Liver (tissue), 9 donors: ENCODE measurements around the gene PRND. TPM values are rescaled to one million over a fixed set of nuclear protein-coding genes. Genes with fewer than 3 reads are reported as not detected.

Experiments used
- DNase-seq: peaks from one replicate; pipeline ENCODE4 v3.0.0-alpha.2; 2017; ENCODE audit warnings: low spot score
- H3K27ac ChIP-seq, 2 donors: one replicate each; pipeline ENCODE4 v1.7.0; 2013; ENCODE audit warnings: inconsistent platforms in 2 of 2, low read length in 2 of 2, control low read depth in 1 of 2, low read depth in 1 of 2, mild to moderate bottlenecking in 1 of 2
- H3K27me3 ChIP-seq, 4 donors: one replicate each; pipeline versions ENCODE4 v1.6.1 to v1.7.0; 2013; ENCODE audit warnings: low read length in 3 of 4, inconsistent platforms in 1 of 4, mild to moderate bottlenecking in 1 of 4, moderate library complexity in 1 of 4; ENCODE audit not compliant: control insufficient read depth in 4 of 4, insufficient read depth in 4 of 4
- H3K36me3 ChIP-seq, 4 donors: one replicate each; pipeline versions ENCODE4 v1.6.1 to v1.7.0; 2013; ENCODE audit warnings: low read length in 3 of 4, mild to moderate bottlenecking in 3 of 4, low read depth in 1 of 4, moderate library complexity in 1 of 4; ENCODE audit not compliant: control insufficient read depth in 4 of 4, insufficient read depth in 3 of 4
- H3K4me1 ChIP-seq, 4 donors: one replicate each; pipeline versions ENCODE4 v1.6.1 to v1.7.0; 2013; ENCODE audit warnings: low read length in 3 of 4, mild to moderate bottlenecking in 3 of 4, moderate library complexity in 1 of 4; ENCODE audit not compliant: control insufficient read depth in 4 of 4, insufficient read depth in 4 of 4
- H3K4me3 ChIP-seq, 3 donors: one replicate each; pipeline versions ENCODE4 v1.6.1 to v1.7.0; 2013; ENCODE audit warnings: low read length in 3 of 3, control low read depth in 1 of 3, low read depth in 1 of 3, mild to moderate bottlenecking in 1 of 3
- H3K9ac ChIP-seq, 2 donors: one replicate each; pipeline ENCODE4 v1.7.0; 2013; ENCODE audit warnings: low read length in 2 of 2, mild to moderate bottlenecking in 2 of 2, moderate library complexity in 2 of 2, control low read depth in 1 of 2, low read depth in 1 of 2
- H3K9me3 ChIP-seq, 4 donors: one replicate each; pipeline versions ENCODE4 v1.6.1 to v1.7.0; 2013; ENCODE audit warnings: low read length in 3 of 4; ENCODE audit not compliant: control insufficient read depth in 4 of 4
- ATF3 ChIP-seq: IDR thresholded peaks from 2 replicates; pipeline ENCODE4 v1.6.1; 2016; ENCODE audit warnings: antibody characterized with exemption
- CTCF ChIP-seq: fragments of 150-350 bp; IDR thresholded peaks from 2 replicates; pipeline ENCODE4 v1.5.1; 2017; ENCODE audit warnings: improper control_type of control experiment, low read depth, low read length; ENCODE audit not compliant: missing input control
- EGR1 ChIP-seq, 2 donors: IDR thresholded peaks; 2 replicates each; pipeline ENCODE4 v1.6.1; 2016 to 2018; ENCODE audit warnings: antibody characterized with exemption in 2 of 2, low read depth in 2 of 2
- FOXA1 ChIP-seq: IDR thresholded peaks from 2 replicates; pipeline ENCODE4 v1.6.1; 2016; ENCODE audit warnings: antibody characterized with exemption
- FOXA2 ChIP-seq: IDR thresholded peaks from 2 replicates; pipeline ENCODE4 v1.6.1; 2016; ENCODE audit warnings: antibody characterized with exemption
- GABPA ChIP-seq, 2 donors: IDR thresholded peaks in 1 of 2; conservative IDR thresholded peaks in 1 of 2; 2 replicates each; pipeline ENCODE4 v1.6.1; 2016; ENCODE audit warnings: antibody characterized with exemption in 2 of 2, mild to moderate bottlenecking in 1 of 2, moderate library complexity in 1 of 2
- HNF4A ChIP-seq, 2 donors: conservative IDR thresholded peaks; 2 replicates each; pipeline ENCODE4 v1.6.1; 2016; ENCODE audit warnings: antibody characterized with exemption in 2 of 2, mild to moderate bottlenecking in 2 of 2
- HNF4G ChIP-seq: IDR thresholded peaks from 2 replicates; pipeline ENCODE4 v1.6.1; 2016; ENCODE audit warnings: antibody characterized with exemption
- JUND ChIP-seq, 2 donors: IDR thresholded peaks; 2 replicates each; pipeline ENCODE4 v1.6.1; 2016; ENCODE audit warnings: antibody characterized with exemption in 2 of 2
- MAX ChIP-seq: IDR thresholded peaks from 2 replicates; pipeline ENCODE4 v1.6.1; 2016; ENCODE audit warnings: antibody characterized with exemption
- NR2F2 ChIP-seq: IDR thresholded peaks from 2 replicates; pipeline ENCODE4 v1.6.1; 2016; ENCODE audit warnings: antibody characterized with exemption
- REST ChIP-seq: IDR thresholded peaks from 2 replicates; pipeline ENCODE4 v1.6.1; 2016; ENCODE audit warnings: antibody characterized with exemption, mild to moderate bottlenecking
- RXRA ChIP-seq, 2 donors: IDR thresholded peaks; 2 replicates each; pipeline ENCODE4 v1.6.1; 2017 to 2018; ENCODE audit warnings: antibody characterized with exemption in 2 of 2, mild to moderate bottlenecking in 1 of 2
- SP1 ChIP-seq: IDR thresholded peaks from 2 replicates; pipeline ENCODE4 v1.6.1; 2018; ENCODE audit warnings: antibody characterized with exemption, mild to moderate bottlenecking
- TAF1 ChIP-seq: conservative IDR thresholded peaks from 2 replicates; pipeline ENCODE4 v1.6.1; 2016; ENCODE audit warnings: antibody characterized with exemption, mild to moderate bottlenecking
- YY1 ChIP-seq: IDR thresholded peaks from 2 replicates; pipeline ENCODE4 v1.6.1; 2016; ENCODE audit warnings: antibody characterized with exemption, mild to moderate bottlenecking
- WGBS: extraction: QIAGEN DNeasy Blood & Tissue Kit; methylation state at CpG from one replicate; pipeline ENCODE4 v1.1.7; 2013; 5-methylcytosine and 5-hydroxymethylcytosine counted together
- polyA plus RNA-seq, 2 donors: library from polyadenylated mRNA; stranded (reverse) in 1 of 2; unstranded in 1 of 2; fragments of 200-250 nt in 1 of 2; fragments of >200 nt in 1 of 2; fragmentation: Nextera tagmentation in 1 of 2; extraction: Ambion mirVana in 1 of 2; gene quantifications; one replicate each; pipeline versions ENCODE4 v1.2.1 to v1.2.3, GENCODE V29; 2013 to 2015
- total RNA-seq, 2 donors: library from RNA; depleted of rRNA; stranded (reverse); fragments of >200 nt; gene quantifications; one replicate each; pipeline ENCODE4 v1.2.3, GENCODE V29; 2014
- TF ChIP-seq, protein P1 (sequence below): IDR thresholded peaks from 2 replicates; pipeline ENCODE4 v1.6.1; 2016; ENCODE audit warnings: antibody characterized with exemption
- donor health status: healthy.
- donor health status: healthy.
- donor health status: healthy.
- donor health status: healthy.
- donor health status: healthy.

The PRND gene
- total and polyA plus RNA-seq, 4 donors, result 0.23 TPM; not detected in 3

GRCh38 chr20:4697189-4697830 is 24.4 kb upstream of the PRND start (continued):
- no peak for TF ChIP-seq RXRA (IDR thresholded peaks at IDR 0.05)
- TF ChIP-seq TAF1, result no peak

DNA sequence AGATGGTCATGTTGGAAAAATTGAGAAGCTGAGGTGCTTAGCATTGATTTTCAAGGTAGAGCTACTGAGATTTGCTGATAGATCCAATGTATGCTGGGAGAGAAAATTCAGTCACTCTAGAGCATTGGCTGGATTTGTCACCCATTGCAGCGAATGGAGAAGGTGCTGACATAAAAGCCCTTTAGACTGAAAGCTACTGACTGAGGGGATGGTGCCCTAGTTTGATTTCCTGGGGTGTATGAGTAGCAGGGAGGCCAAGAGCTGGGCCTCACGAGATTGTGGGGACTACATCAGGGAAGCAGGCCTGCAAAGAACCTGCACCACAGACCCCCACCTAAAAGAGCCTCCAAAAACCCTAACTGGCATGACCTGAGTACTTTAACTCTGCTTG is 23.9 kb upstream of the PRND start:
- 89% methylated on average over 2 of the region's 2 CpGs for WGBS
- peaks cover 3 to 7% (median 5%) of the 10 kb centered on the region in 4 donors for H3K36me3 ChIP-seq
- no peak overlapping the region for H3K27ac ChIP-seq
- H3K27me3 ChIP-seq, result no peaks in the 10 kb centered on the region
- H3K4me3 ChIP-seq, result no peak overlapping the region
- DNase-seq, result no peak
- no peaks in the 10 kb centered on the region for H3K4me1 ChIP-seq
- no peaks in the 10 kb centered on the region for H3K9me3 ChIP-seq
- TF ChIP-seq FOXA2 (no peak), GABPA (IDR thresholded peaks at IDR 0.05 in 1 of 2, conservative IDR thresholded peaks at IDR 0.05 in 1 of 2) (no peak), SP1 (no peak), FOXA1 (no peak), YY1 (no peak), ATF3 (no peak), HNF4G (no peak), MAX (no peak), CTCF (no peak), EGR1 (IDR thresholded peaks at IDR 0.05; ENCODE audit: low read depth in 2 of 2) (no peak), JUND (IDR thresholded peaks at IDR 0.05) (no peak), REST (no peak), HNF4A (conservative IDR thresholded peaks at IDR 0.05) (no peak), NR2F2 (no peak)
- TF ChIP-seq, protein P1, sequence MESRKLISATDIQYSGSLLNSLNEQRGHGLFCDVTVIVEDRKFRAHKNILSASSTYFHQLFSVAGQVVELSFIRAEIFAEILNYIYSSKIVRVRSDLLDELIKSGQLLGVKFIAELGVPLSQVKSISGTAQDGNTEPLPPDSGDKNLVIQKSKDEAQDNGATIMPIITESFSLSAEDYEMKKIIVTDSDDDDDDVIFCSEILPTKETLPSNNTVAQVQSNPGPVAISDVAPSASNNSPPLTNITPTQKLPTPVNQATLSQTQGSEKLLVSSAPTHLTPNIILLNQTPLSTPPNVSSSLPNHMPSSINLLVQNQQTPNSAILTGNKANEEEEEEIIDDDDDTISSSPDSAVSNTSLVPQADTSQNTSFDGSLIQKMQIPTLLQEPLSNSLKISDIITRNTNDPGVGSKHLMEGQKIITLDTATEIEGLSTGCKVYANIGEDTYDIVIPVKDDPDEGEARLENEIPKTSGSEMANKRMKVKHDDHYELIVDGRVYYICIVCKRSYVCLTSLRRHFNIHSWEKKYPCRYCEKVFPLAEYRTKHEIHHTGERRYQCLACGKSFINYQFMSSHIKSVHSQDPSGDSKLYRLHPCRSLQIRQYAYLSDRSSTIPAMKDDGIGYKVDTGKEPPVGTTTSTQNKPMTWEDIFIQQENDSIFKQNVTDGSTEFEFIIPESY, result no peak
- no peak overlapping the region for H3K9ac ChIP-seq
